HG02678 (cell line): ENCODE results near the gene ARSB.
"Not testable (repeated sequence)": the region's sequence is repeated elsewhere in the genome, so short reads cannot be mapped to it uniquely, and the experiment has no call there.

Source experiments
- ATAC-seq: cut with Tn5 transposase; IDR thresholded peaks from one replicate; pipeline ENCODE4 v1.9.1; 2021; ENCODE audit warnings: mild to moderate bottlenecking, moderate library complexity; ENCODE audit not compliant: unreplicated experiment

Gene ARSB

DNA sequence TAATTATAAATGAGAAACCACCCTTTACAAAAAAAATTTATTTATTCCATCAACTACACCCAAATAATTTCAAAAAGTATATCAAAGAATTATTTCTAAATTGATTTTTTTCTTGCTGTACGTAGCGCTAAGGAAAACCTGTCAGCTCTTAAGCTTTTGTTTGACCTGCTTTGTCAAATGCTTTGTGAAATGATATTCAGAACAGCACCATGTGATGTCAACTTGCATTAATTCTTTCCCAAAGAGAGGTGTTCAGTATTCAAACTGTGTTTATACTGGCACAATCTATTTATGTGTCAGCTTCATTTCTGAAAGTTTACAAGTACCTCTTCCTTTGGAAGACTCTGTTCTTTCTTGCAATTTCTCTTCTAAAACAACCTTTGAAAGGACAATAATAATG, 12.0 kb upstream of the ARSB start:
- ATAC-seq, result no peak

DNA sequence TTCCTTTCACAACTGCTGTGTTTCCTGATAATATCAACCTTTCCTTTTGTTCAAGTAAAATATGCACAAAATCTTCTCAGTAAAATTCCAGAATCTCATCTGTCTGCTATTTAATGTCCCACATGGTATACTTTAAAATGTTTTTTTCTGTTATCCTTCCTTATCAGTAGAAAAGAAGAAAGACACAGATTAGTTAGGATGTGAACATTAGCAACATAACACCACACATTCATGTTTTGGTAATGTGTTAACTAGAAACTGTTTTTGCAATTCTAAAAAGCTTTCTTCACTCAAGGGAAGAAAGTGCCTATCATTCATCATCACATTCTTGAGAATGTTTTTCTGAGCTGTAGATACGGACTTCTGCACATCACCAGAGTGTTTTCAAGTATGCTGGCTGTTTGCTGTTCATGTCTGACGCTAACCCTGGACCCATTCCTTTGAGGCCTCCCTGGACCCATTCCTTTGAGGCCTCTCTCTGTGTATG, 10.5 kb upstream of the ARSB start:
- no peak for ATAC-seq

DNA sequence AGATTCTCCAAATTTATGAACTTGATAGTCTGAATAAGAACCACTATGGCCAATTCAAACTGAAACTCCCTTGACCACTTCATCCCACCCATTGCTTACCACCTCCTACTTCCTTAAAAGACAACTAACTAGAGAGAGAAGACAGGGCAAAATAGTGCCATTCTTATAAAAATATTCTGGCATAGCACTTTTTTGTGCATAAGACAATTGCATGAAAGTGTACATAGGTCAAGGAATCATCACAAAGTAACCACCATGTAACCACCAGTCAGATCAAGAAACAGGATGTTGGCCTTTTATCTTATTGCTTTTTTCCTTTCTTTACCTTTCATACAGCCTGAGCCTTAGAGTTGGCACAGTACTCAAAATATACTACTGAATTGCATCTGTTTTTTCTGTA, 8.1 kb upstream of the ARSB start:
- no peak for ATAC-seq

DNA sequence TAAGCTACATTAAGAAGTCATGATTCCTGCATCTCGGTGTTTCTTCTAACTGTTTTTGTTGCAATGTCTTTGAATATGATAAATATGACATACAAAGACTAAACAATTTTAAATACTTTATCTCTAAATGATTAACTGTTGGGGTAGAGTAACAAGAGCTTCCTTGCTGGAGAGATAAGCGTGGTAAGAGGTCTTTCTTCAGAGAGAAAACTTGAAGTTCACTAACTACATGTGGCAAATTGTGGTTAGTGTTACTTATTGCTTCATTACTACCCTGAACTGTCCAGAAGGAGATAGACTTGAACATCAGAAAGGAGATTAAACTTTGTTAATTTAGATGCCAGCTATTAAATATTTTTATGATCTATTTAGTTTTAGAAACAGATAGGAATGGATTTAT, 7.0 kb upstream of the ARSB start:
- ATAC-seq, result no peak

DNA sequence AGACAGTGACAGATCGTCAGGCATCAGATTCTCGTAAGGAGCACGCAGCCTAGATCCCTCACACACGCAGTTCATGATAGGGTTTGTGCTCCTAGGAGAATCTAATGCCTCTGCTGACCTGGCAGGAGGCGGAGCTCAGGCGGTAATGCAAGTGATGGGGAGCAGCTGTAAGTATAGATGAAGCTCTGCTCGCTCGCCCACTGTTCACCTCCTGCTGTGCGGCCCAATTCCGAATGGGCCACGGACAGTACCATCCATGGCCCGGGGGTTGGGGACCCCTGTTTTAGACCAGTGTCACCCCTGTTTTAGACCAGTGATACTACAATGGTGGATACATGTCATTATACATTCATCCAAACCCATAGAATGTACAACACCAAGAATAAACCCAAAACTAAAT, 4.0 kb upstream of the ARSB start:
- ATAC-seq, result no peak

DNA sequence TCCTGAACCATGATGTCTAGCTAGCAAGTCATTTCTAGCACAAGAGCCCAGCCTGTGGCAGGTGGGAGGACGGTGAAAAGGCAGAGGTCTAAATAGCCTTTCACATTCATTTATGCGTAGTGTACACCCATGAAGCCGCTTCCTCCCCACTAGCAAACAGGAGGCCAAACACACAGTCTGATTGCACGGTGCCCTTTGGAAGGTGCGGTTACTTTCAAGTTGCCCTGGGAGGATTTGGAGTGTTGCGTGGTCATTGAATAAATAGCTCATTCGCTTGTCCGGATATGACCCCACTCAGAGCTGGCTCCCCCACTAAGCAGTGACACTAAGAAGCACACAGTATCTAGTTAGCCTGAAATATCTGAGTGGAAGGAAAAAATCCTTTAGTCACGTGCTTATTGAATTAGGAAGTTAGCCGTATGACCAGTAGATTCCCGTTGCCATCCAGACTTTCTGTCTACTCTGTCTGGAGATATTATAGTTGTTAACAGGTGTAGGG, 664 bp upstream of the ARSB start:
- ATAC-seq, result peak; percentile 49

DNA sequence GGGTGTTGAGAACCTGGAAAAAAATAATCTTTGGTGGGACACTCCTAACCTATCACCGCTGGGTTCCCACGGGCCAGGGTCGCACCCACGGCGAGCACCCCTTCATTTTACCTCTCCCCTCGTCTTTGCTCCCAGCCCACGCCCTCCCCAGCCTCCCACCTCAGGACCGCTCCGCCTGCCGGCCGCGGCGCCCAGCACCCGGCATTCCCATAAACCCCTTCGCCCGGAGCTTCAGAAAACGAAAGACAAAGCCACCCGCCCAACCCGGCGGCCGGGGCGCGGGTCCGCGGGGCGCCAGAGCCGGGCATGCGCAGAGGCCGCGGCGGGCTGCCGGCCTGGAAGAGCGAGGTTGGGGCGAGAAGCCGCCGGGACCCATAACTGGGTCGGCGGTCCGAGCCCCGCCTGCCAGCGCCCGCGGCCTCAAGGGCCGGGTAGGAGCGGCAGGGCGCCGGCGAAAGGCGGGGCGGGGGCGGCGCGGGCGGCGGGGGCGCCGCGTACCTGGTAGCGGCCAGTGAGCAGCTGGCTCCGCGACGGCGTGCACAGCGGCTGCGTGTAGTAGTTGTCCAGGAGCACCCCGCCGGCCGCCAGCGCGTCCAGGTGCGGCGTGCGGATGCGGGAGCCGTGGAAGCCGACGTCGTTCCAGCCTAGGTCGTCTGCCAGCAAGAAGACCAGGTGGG, 533 bp downstream of the ARSB start:
- ATAC-seq, result peak; percentile 59

DNA sequence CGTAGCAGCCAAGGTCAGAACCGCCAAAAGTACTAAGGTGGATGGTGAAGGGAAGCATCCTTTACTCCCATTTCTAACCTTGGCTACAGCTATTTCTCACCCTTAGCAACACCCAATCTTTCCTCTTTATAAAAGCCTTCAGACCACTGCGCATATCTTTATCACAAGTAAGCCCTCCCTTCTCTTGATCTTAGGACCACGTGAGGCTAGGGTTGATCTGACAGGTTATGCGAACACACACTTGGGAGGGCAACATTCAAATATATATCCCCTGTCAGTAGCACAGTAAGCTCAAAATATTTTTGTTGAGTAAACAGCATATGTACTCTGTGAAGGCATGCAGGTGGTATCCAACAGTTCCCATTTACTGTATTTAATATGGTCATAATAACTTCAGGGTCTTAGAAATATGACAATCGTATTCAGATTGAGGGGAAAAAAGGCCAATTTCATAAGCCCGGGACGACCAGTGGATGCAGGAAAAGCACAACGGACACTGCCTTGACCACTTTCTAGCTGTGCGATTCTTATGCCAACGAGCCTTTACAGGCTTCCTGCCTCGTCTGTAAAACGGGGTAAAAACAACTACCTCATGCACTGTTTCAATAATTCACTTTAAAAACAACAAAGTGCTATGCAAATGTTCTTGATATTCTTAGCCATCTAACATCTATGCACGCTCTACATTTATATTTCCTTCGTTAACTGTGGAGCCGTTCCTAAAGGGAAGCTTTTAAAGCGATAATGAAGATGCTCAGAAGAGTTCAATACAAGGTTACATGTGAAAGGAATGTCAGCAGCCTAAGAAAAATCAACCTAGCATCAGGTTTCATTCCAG, 1.3 kb downstream of the ARSB start:
- ATAC-seq, result no peak

DNA sequence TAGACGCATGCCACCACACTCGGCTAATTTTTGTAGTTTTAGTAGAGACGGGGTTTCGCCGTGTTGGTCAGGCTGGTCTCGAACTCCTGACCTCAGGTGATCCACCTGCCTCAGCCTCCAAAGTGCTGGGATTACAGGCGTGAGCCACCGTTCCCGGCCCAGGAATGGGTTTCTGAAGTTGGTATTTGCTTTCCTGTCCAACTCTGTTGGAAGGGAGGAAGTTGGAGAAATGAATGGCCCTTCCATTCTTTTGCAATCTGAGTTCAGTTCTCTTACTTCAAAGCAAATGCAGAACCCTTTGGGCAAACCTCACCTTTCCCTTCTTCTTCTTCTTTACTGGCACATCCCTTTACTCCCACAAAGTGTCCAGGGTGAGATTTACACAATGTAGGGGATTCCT, 1.9 kb downstream of the ARSB start:
- ATAC-seq, result not testable (repeated sequence)

DNA sequence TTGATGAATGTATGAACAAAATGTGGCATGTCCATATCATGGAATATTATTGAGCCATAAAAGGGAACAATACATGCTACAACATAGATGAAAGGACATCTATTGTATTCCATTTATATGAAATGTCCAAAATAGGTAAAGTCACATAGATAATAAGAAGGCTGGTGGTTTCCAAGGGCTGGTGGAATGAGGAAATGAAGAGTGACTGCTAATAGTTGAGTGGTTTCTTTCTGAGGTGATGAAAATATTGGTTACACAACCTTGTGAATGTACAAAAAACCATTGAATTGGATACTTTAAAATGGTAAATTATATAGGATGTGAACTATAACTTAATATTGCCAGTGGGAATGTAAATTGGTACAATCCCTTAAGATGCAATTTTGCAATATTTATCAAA, 5.2 kb downstream of the ARSB start:
- ATAC-seq, result no peak

DNA sequence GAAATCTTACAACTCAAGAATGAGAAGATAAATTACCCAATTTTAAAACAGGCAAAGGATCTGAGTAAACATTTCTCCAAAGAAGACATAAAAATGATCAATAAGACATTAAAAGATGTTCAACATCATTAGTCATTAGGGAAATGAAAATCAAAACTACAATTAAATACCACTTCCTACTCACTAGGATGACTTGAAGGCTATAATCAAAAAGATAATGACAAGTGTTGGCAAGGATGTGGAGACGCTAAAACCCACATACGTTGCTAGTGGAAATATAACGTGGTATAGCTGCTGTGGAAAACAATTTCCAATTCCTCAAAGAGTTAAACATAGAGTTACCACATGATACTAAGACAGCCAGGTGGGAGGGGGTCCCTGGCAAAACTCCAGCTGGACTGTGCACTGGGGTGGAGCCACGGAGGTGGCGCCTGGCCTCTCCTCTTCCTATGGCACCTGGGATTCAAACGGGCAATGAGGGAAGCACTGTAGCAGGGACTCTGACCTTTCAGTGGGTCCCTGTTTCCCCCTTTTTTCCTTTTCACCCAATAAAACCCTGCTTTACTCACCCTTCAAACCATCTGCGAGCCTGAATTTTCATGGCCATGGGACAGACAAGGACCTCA, 5.9 kb downstream of the ARSB start:
- ATAC-seq, result no peak

DNA sequence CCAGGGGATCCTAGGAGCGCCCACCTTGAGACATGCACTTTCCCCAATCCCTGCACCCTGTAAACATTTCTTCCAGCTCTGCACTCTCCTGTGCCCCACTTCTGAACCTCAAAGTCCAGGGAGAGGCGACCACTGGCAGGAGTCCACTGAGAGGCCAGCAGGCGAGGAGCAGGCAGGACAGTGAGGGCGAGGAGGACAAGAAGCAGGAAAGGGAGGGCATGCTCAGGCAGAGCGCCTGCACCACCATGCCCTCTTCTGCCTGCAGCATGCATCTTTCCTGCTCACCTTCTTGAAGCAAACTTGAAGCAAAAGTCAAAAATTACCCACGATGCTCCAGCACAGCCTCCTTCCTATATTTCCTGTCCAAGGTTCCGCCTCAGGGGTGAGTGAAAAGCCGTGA, 10.1 kb downstream of the ARSB start:
- no peak for ATAC-seq

DNA sequence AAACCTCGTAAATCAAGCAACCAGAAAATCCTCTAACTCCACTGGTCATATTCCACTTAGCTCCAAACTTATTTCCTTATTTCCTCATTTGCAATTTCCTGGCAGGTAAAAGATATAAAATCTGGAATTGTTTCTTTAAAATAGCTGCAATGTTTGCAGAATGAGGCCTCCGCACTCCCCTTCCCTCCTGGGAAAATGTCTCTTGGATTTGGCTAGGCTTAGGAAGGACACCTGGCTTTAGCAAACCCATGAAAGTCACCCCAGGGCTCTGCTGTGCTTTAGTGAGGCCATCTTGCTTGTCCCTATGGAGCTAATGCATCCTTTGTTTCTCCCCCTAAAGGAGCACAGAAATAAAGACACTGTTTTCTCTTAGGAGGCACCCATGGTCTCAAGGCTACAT, 10.5 kb downstream of the ARSB start:
- no peak for ATAC-seq

DNA sequence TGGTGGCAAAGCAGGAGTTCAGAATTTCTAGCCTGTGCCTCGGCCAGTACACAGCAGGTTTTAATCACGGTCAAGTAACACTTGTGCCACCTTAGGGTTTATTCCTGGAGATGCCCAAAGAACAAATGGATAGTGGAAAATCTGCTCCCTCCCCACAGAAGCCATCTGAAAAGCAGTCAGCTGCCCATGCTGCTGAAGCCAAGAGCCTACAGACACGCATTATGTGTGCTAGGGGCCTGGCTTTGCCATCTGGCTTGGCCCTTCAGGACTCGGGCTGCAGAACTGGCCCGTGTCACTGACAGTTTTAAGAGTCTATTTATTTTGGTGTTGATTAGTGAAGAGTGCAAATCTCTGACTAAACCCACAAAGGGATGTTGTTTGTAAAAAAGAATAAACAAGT, 11.1 kb downstream of the ARSB start:
- no peak for ATAC-seq

DNA sequence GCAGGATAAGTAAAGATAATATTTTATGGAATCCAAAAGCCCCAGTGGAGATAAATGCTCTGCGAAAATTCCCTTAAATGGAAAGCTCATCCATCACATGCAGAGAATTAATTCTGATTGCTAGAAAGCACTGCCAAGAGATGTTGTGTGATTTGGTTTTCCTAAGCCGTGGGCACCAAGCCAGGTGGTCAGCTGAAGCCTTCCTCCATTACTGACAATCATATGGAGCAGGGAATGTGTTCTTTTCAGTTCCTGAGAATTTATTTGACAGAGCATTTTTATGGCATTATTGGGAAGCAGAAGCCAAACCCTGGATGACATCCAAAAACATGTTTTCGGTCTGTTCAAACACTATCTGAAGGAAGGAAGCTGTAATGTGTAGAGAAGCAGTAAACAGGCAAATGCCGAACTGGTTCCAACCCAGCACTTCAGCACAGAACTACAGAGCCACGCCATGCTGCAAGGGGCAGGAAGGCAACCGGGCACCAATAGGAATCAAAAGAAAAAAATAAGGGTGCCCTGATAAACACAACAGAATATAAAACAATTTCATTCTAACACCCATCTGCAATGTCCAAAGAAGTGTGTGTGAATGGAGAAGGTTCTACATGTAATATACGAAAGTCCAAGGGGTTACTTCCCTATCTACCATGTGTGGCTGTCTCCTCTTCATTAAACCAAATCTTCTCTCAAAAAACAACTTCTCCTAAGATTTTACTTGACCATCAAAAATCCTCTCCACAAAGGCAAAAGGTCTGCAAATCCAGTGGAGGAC, 12.3 kb downstream of the ARSB start:
- ATAC-seq, result no peak

DNA sequence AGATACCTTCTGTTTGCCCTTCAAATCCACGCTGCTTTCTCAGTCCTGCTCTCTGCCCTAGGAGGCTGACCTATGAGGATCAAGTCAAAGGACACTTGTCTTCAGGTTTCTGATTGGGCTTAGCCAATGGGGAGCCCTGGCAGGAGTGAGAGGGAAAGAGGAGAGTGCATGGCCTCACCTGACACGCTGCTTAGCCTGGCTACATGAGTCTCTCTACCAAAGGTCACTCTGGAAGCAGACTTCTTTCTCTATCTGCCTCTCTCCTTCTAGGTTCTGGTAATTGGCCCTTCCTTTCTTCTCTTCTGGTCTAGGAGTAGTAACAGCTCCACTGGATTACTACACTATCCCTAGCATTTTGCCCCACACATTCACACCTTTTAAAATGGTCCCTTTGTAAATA, 13.1 kb downstream of the ARSB start:
- no peak for ATAC-seq

DNA sequence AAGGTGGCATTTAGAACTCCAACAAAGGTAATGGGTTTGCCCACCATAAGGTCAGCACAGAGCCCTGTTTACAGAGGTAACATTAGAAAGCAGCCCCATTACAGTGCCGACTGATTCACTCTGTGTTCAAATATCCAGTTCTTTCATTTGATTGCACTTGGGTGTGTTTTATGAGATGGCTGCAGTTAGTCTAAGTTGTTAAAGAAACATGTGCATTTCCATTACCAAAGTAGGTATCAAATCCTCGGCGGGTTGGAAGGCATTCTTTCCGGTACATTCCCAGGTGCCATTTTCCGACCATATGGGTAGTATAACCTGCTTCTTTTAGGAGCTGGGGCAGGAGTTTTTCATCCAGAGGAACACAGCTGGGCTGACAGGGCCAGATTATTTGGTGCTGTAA, 16.3 kb downstream of the ARSB start:
- no peak for ATAC-seq

DNA sequence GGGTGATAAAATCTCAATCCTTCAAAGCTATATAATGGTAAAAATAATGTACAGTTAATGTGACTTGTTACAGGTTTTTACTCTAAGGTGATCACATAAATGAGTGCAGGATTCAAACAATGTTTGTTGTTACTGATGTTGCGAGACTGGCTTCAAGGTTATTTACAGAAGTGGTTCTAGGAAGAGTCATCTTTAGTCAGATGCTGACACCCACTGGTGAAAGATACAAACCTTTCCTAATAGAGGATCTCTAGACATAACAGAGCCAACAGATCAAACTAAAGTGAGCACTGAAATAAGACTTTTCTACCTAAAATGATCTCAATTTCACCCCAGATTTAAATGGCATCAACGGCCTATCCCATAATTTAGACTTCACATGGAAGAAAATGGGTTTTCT, 20.2 kb downstream of the ARSB start:
- ATAC-seq, result no peak

DNA sequence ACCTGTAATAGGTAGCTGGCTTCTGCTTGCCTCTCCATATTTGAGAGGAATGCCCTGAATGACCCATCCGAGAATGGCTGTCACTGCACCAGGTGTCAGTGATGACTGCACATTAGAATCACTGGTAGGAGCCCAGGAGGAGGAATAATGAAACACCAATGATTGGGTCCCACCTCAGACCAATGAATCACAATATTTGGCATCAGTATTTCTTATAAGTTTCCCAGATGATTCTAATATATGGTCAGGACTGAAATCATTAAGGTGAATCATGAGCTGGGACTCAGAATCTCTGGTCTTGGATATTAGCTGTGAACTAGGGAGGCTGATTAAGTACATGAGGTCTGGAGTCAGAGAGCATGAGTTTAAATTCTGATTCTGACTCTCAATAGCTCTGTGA, 23.4 kb downstream of the ARSB start:
- ATAC-seq, result no peak

DNA sequence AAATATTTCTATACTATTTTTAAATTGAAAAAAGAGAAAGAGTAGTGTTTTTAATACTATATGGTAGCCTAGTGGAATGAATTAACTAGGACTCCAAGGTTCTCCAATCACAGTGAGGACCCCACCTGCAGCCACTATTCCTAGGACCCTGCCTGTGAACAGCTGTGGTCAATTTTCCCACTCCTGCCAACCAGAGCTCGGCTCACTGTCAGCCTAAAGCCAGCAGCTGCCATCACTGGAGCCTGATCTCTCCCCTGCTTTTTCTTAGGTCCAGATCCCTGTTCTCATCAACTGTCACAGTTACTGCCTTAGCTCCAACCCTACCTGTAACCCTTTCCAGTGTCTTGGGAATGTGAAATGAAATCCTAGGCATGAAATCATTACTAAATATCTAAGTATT, 25.3 kb downstream of the ARSB start:
- ATAC-seq, result no peak
